GM23338 (cell line): ENCODE data around the gene ZNF80. TPM values are rescaled to one million over a fixed set of nuclear protein-coding genes. Genes with fewer than 3 reads are reported as not detected.

ENCODE experiments used
- ATAC-seq: fragments of 200-7000 bp; cut with Tn5 transposase; 3 replicates; pipeline ENCODE4 v1.9.1; 2020
- DNase-seq: peaks from one replicate; pipeline ENCODE4 v3.0.0-alpha.2; 2015; ENCODE audit warnings: low spot score
- H2AFZ ChIP-seq: fragments of 200-600 bp; sonication (generic); 2 replicates; pipeline ENCODE4 v1.8.0; 2016; ENCODE audit warnings: antibody characterized with exemption, mild to moderate bottlenecking, moderate library complexity
- H3F3A ChIP-seq: fragments of 200-600 bp; sonication (generic); replicated peaks from 2 replicates; pipeline ENCODE4 v1.8.0; 2017; ENCODE audit warnings: antibody characterized with exemption, mixed run types, low read depth
- H3K27ac ChIP-seq: fragments of 200-600 bp; sonication (generic); 2 replicates; pipeline ENCODE4 v1.6.1; 2016; ENCODE audit warnings: low read depth
- H3K27me3 ChIP-seq: fragments of 200-600 bp; sonication (generic); 2 replicates; pipeline ENCODE4 v1.8.0; 2016; ENCODE audit warnings: mild to moderate bottlenecking, mixed run types, moderate library complexity; ENCODE audit not compliant: insufficient read depth
- H3K36me3 ChIP-seq: fragments of 200-600 bp; sonication (generic); 2 replicates; pipeline ENCODE4 v1.8.0; 2016; ENCODE audit warnings: mild to moderate bottlenecking; ENCODE audit not compliant: insufficient read depth
- H3K4me1 ChIP-seq: fragments of 200-600 bp; sonication (generic); 2 replicates; pipeline ENCODE4 v1.8.0; 2016; ENCODE audit warnings: mild to moderate bottlenecking, moderate library complexity; ENCODE audit not compliant: insufficient read depth
- H3K4me2 ChIP-seq: fragments of 200-600 bp; sonication (generic); 2 replicates; pipeline ENCODE4 v1.7.1; 2017; ENCODE audit warnings: mixed run types
- H3K4me3 ChIP-seq: fragments of 200-600 bp; sonication (generic); 2 replicates; pipeline ENCODE4 v1.6.1; 2016; ENCODE audit warnings: mixed run types
- H3K79me2 ChIP-seq: fragments of 200-600 bp; sonication (generic); replicated peaks from 2 replicates; pipeline ENCODE4 v1.8.0; 2017; ENCODE audit warnings: mild to moderate bottlenecking; ENCODE audit not compliant: insufficient read depth
- H3K9me2 ChIP-seq: fragments of 200-600 bp; sonication (generic); 2 replicates; pipeline ENCODE4 v1.8.0; 2017; ENCODE audit not compliant: insufficient read depth
- H4K20me1 ChIP-seq: fragments of 200-600 bp; sonication (generic); replicated peaks from 2 replicates; pipeline ENCODE4 v1.8.0; 2017; ENCODE audit warnings: mild to moderate bottlenecking; ENCODE audit not compliant: insufficient read depth
- H3K27ac Mint-ChIP-seq: 2 replicates; pipeline ENCODE4 v1.8.0; 2020; ENCODE audit warnings: inconsistent platforms, mild to moderate bottlenecking, moderate library complexity, mixed read lengths
- H3K27me3 Mint-ChIP-seq: 3 replicates; pipeline ENCODE4 v1.8.0; 2022; ENCODE audit warnings: low read depth, mild to moderate bottlenecking, moderate library complexity, mixed read lengths, inconsistent platforms; ENCODE audit not compliant: insufficient read depth, poor library complexity
- H3K36me3 Mint-ChIP-seq: 3 replicates; pipeline ENCODE4 v1.8.0; 2021; ENCODE audit warnings: low read depth, mild to moderate bottlenecking, inconsistent platforms, moderate library complexity, mixed read lengths
- H3K4me1 Mint-ChIP-seq: 3 replicates; pipeline ENCODE4 v1.8.0; 2020; ENCODE audit warnings: mild to moderate bottlenecking, inconsistent platforms, mixed read lengths
- H3K4me3 Mint-ChIP-seq: 3 replicates; pipeline ENCODE4 v1.8.0; 2021; ENCODE audit warnings: moderate library complexity, mild to moderate bottlenecking, inconsistent platforms, mixed read lengths
- H3K9me3 Mint-ChIP-seq: 3 replicates; pipeline ENCODE4 v1.8.0; 2020; ENCODE audit warnings: moderate library complexity, mild to moderate bottlenecking, inconsistent platforms, mixed read lengths
- CREB1 ChIP-seq: fragments of 250-450 bp; sonication (Bioruptor Pico); IDR thresholded peaks from 2 replicates; pipeline ENCODE4 v1.5.0; 2020; ENCODE audit warnings: low read depth, mild to moderate bottlenecking, moderate library complexity
- CTCF ChIP-seq, 2 experiments: fragments of 200-600 bp in 1 of 2; sonication (generic) in 1 of 2; conservative IDR thresholded peaks; 2 replicates each; pipeline versions ENCODE4 v1.5.1 to v1.6.1; 2016 to 2017; ENCODE audit warnings: antibody characterized with exemption in 2 of 2, low read depth in 2 of 2, mild to moderate bottlenecking in 2 of 2, moderate library complexity in 1 of 2
- ETS1 ChIP-seq: IDR thresholded peaks from 2 replicates; pipeline ENCODE4 v1.6.1; 2016; ENCODE audit warnings: antibody characterized with exemption
- EZH2 ChIP-seq: fragments of 200-600 bp; sonication (generic); IDR thresholded peaks from one replicate; pipeline ENCODE4 v1.8.0; 2017; ENCODE audit warnings: antibody characterized with exemption, mild to moderate bottlenecking, low read depth; ENCODE audit not compliant: unreplicated experiment
- NANOG ChIP-seq: IDR thresholded peaks from 2 replicates; pipeline ENCODE4 v1.6.1; 2016; ENCODE audit warnings: antibody characterized with exemption, borderline replicate concordance
- POLR2AphosphoS5 ChIP-seq: IDR thresholded peaks from 2 replicates; pipeline ENCODE4 v1.6.1; 2016; ENCODE audit warnings: antibody characterized with exemption, low read depth
- ZNF462 ChIP-seq: fragments of 250-450 bp; sonication (Bioruptor Pico); IDR thresholded peaks from 2 replicates; pipeline ENCODE4 v1.5.0; 2020; ENCODE audit warnings: mild to moderate bottlenecking, moderate library complexity
- polyA plus RNA-seq: library from polyadenylated mRNA; unstranded; fragments of >200 nt; fragmentation: Nextera tagmentation; extraction: Ambion mirVana; gene quantifications from 2 replicates; pipeline ENCODE4 v1.2.1, GENCODE V29; 2016
- total RNA-seq: library from RNA; depleted of rRNA; stranded (reverse); fragments of >200 nt; shearing (Covaris generic); gene quantifications from 2 replicates; pipeline ENCODE4 v1.2.3, GENCODE V29; 2014

Gene ZNF80
- total and polyA plus RNA-seq, 2 experiments from 2014 or later: not detected

- Histone ChIP-seq H3F3A (no peaks in the 10 kb centered on the region), H3K27ac (no peak overlapping the region), H3K79me2 (no peaks in the 10 kb centered on the region), H3K27me3 (no peaks in the 10 kb centered on the region), H3K4me3 (no peak overlapping the region), H3K4me1 (no peaks in the 10 kb centered on the region), H3K9me2 (0 out of 2 replicates have a peak, but pooled peaks cover 4% of the 10 kb centered on the region), H3K36me3 (no peaks in the 10 kb centered on the region; the same call in 1 of the 2 replicates), H4K20me1 (no peaks in the 10 kb centered on the region), H3K4me2 (no peak overlapping the region), H2AFZ (no peak overlapping the region; the same call in 1 of the 2 replicates)
- H3K9me3 Mint-ChIP-seq: peaks cover 39% of the 10 kb centered on the region
- TF ChIP-seq CTCF (conservative IDR thresholded peaks at IDR 0.05; ENCODE audit: low read depth in 2 of 2): no peak
- no peak for TF ChIP-seq ETS1
- no peak for TF ChIP-seq CREB1 (CRISPR knock-in tag)
- no peak for TF ChIP-seq EZH2
- TF ChIP-seq NANOG: no peak
- no peaks in the 10 kb centered on the region for H3K4me1 Mint-ChIP-seq
- no peak for ATAC-seq
- no peak overlapping the region for H3K27ac Mint-ChIP-seq
- DNase-seq: no peak
- peaks cover 7% of the 10 kb centered on the region for H3K27me3 Mint-ChIP-seq
- H3K36me3 Mint-ChIP-seq: peaks cover 19% of the 10 kb centered on the region
- no peak overlapping the region for H3K4me3 Mint-ChIP-seq
Measured at GRCh38 chr3:114270019-114270418, 32.6 kb upstream of the ZNF80 start.

- Mint-ChIP-seq H3K4me1 (no peaks in the 10 kb centered on the region), H3K4me3 (no peak overlapping the region), H3K27ac (no peak overlapping the region), H3K36me3 (peaks cover 28% of the 10 kb centered on the region), H3K27me3 (no peaks in the 10 kb centered on the region), H3K9me3 (peaks cover 48% of the 10 kb centered on the region)
- peaks cover 8% of the 10 kb centered on the region; the same call in 1 of the 2 replicates for H3K36me3 ChIP-seq
- no peak overlapping the region for H3K27ac ChIP-seq
- H3K27me3 ChIP-seq: no peaks in the 10 kb centered on the region
- H3F3A ChIP-seq: no peaks in the 10 kb centered on the region
- DNase-seq (no peak), ATAC-seq (no peak)
- no peaks in the 10 kb centered on the region for H3K79me2 ChIP-seq
- H3K4me1 ChIP-seq: no peaks in the 10 kb centered on the region
- no peak overlapping the region for H3K4me3 ChIP-seq
- no peak overlapping the region for H3K4me2 ChIP-seq
- H4K20me1 ChIP-seq: no peaks in the 10 kb centered on the region
- H2AFZ ChIP-seq: no peak overlapping the region
- TF ChIP-seq POLR2AphosphoS5 (no peak), EZH2 (no peak), ZNF462 (no peak)
- H3K9me2 ChIP-seq: peaks cover 6% of the 10 kb centered on the region; the same call in 1 of the 2 replicates
Measured at GRCh38 chr3:114260152-114260551, 22.8 kb upstream of the ZNF80 start.
